GM10266 (cell line): ENCODE data around the gene SERPIND1.
"Not testable (repeated sequence)": the region's sequence is repeated elsewhere in the genome, so short reads cannot be mapped to it uniquely, and the experiment has no call there.

Source experiments
- DNase-seq: peaks from one replicate; pipeline ENCODE4 v3.0.0; 2012; ENCODE audit errors: extremely low spot score
- CTCF ChIP-seq: IDR thresholded peaks from 2 replicates; pipeline ENCODE4 v1.5.1; 2012; ENCODE audit warnings: mild to moderate bottlenecking, low read depth; ENCODE audit not compliant: control insufficient read depth, insufficient read depth; ENCODE audit errors: missing control alignments

SERPIND1 gene

GRCh38 chr22:20761536-20761935 lies 12.4 kb upstream of the SERPIND1 start:
- TF ChIP-seq CTCF = no peak
- no peak for DNase-seq

- TF ChIP-seq CTCF = no peak
- no peak for DNase-seq
Measured at GRCh38 chr22:20762233-20762796, 11.6 kb upstream of the SERPIND1 start.

GRCh38 chr22:20763630-20764470 lies 10.1 kb upstream of the SERPIND1 start:
- TF ChIP-seq CTCF = no peak
- no peak for DNase-seq

GRCh38 chr22:20764471-20764720 lies 9.5 kb upstream of the SERPIND1 start:
- TF ChIP-seq CTCF = no peak
- no peak for DNase-seq

- DNase-seq = no peak
- no peak for TF ChIP-seq CTCF
Measured at GRCh38 chr22:20764729-20765128, 9.2 kb upstream of the SERPIND1 start.

GRCh38 chr22:20765938-20766337 lies 8.0 kb upstream of the SERPIND1 start:
- no peak for DNase-seq
- TF ChIP-seq CTCF = no peak

GRCh38 chr22:20766530-20766929 lies 7.4 kb upstream of the SERPIND1 start:
- no peak for DNase-seq
- no peak for TF ChIP-seq CTCF

- not testable (repeated sequence) for DNase-seq
Measured at GRCh38 chr22:20769496-20769826, 4.5 kb upstream of the SERPIND1 start.
